HepG2 (cell line): ENCODE results near the gene CST4. TPM values are rescaled to one million over a fixed set of nuclear protein-coding genes. Genes with fewer than 3 reads are reported as not detected.
A peak's percentile ranks its signal among the peaks of the same experiment; 100 is the strongest.

Experiments
- ATAC-seq: fragments of 200-7000 bp; cut with Tn5 transposase; 3 replicates; pipeline ENCODE4 v1.9.1; 2020; ENCODE audit warnings: mild to moderate bottlenecking, moderate library complexity
- BruUV-seq: library from RNA; stranded (reverse); fragments of 400-500 nt; replicated peaks from 2 replicates; lab custom pipeline; 2021; lab: Mats Ljungman, UMichigan
- CTCF ChIA-PET: fragments of 300-600 bp; formaldehyde crosslinking; extraction: SDS; loops from one replicate; lab custom pipeline; 2021; ENCODE audit warnings: low total read pairs, inconsistent platforms, low intra/inter-chr PET ratio; lab: Yijun Ruan, JAX
- POLR2A ChIA-PET: fragments of 350-600 bp; sonication (Branson Sonifier 250); formaldehyde crosslinking; loops from one replicate; lab custom pipeline; 2020; ENCODE audit warnings: antibody characterized with exemption, inconsistent platforms; lab: Yijun Ruan, JAX
- DNase-seq: peaks from one replicate; pipeline ENCODE4 v3.0.0-alpha.2; 2015; ENCODE audit warnings: low spot score
- FAIRE-seq: peaks from 3 replicates; lab custom pipeline; 2011; peaks lifted over from hg19 to GRCh38; lab: Jason Lieb, UNC
- H2AFZ ChIP-seq: one replicate; pipeline ENCODE4 v1.6.1; 2011; ENCODE audit warnings: low read length, inconsistent platforms
- H3K27ac ChIP-seq: fragments of 300-600 bp; 3 replicates; pipeline ENCODE4 v1.8.0; 2011; ENCODE audit warnings: mixed run types, mild to moderate bottlenecking, mixed read lengths, low read length, inconsistent platforms; ENCODE audit not compliant: insufficient read depth; ENCODE audit errors: extremely low read length
- H3K27me3 ChIP-seq, 2 experiments: fragments of 200-600 bp in 1 of 2; 2 replicates in 1 of 2; 3 replicates in 1 of 2; pipeline versions ENCODE4 v1.6.0 to v1.8.0; 2011; ENCODE audit warnings: low read length in 2 of 2, mild to moderate bottlenecking in 2 of 2, moderate library complexity in 2 of 2, inconsistent platforms in 1 of 2; ENCODE audit not compliant: insufficient read depth in 2 of 2, control insufficient read depth in 1 of 2
- H3K36me3 ChIP-seq, 2 experiments: fragments of 200-600 bp in 1 of 2; replicated peaks in 1 of 2; 2 replicates in 1 of 2; 3 replicates in 1 of 2; pipeline versions ENCODE4 v1.5.1 to v1.8.0; 2011; ENCODE audit warnings: low read length in 2 of 2, inconsistent platforms in 1 of 2; ENCODE audit not compliant: insufficient read depth in 2 of 2, control insufficient read depth in 1 of 2
- H3K4me1 ChIP-seq: 2 replicates; pipeline ENCODE4 v1.5.1; 2012; ENCODE audit warnings: low read length, inconsistent platforms; ENCODE audit not compliant: insufficient read depth
- H3K4me2 ChIP-seq: 2 replicates; pipeline ENCODE4 v1.6.0; 2011; ENCODE audit warnings: low read depth, low read length, inconsistent platforms
- H3K4me3 ChIP-seq, 3 experiments: fragments of 200-600 bp in 1 of 3; sonication (generic), shearing (Covaris generic) in 1 of 3; replicated peaks in 1 of 3; 2 replicates each; pipeline ENCODE4 v1.5.1; 2011 to 2016; ENCODE audit warnings: low read length in 3 of 3, inconsistent platforms in 2 of 3, low read depth in 2 of 3, mild to moderate bottlenecking in 2 of 3, control low read depth in 1 of 3, mixed read lengths in 1 of 3; ENCODE audit not compliant: insufficient read depth in 1 of 3
- H3K79me2 ChIP-seq: one replicate; pipeline ENCODE4 v1.6.1; 2011; ENCODE audit warnings: low read length, inconsistent platforms; ENCODE audit not compliant: insufficient read depth
- H3K9ac ChIP-seq: 2 replicates; pipeline ENCODE4 v1.6.0; 2011; ENCODE audit warnings: mild to moderate bottlenecking, low read depth, low read length, inconsistent platforms; ENCODE audit not compliant: insufficient read depth
- H3K9me3 ChIP-seq: 2 replicates; pipeline ENCODE4 v1.5.1; 2012; ENCODE audit warnings: mild to moderate bottlenecking, low read length
- H4K20me1 ChIP-seq: 2 replicates; pipeline ENCODE4 v1.6.0; 2011; ENCODE audit warnings: inconsistent platforms, mild to moderate bottlenecking, low read length, moderate library complexity; ENCODE audit not compliant: insufficient read depth
- AGO2 ChIP-seq: fragments of 200-400 bp; formaldehyde crosslinking; optimal IDR thresholded peaks from 2 replicates; pipeline ENCODE3; 2017; ENCODE audit warnings: mild to moderate bottlenecking, low read depth, low read length, moderate library complexity
- CEBPB ChIP-seq: IDR thresholded peaks from 2 replicates; pipeline ENCODE4 v1.6.1; 2011; ENCODE audit warnings: low read depth, low read length, improper control_type of control experiment, borderline replicate concordance
- ERF ChIP-seq: IDR thresholded peaks from 2 replicates; pipeline ENCODE4 v1.6.1; 2018; ENCODE audit warnings: missing biosample characterization, missing genetic modification reagents
- FOSL2 ChIP-seq: sonication (generic); formaldehyde crosslinking; IDR thresholded peaks from 2 replicates; pipeline ENCODE4 v1.4.0; 2020; ENCODE audit warnings: missing genetic modification reagents
- GATAD2A ChIP-seq: IDR thresholded peaks from 2 replicates; pipeline ENCODE4 v1.6.1; 2016
- MEIS1 ChIP-seq: sonication (generic); formaldehyde crosslinking; IDR thresholded peaks from 2 replicates; pipeline ENCODE4 v1.9.0; 2021; ENCODE audit warnings: mild to moderate bottlenecking, missing genetic modification reagents, moderate library complexity, borderline replicate concordance
- NR0B2 ChIP-seq: sonication (generic); formaldehyde crosslinking; IDR thresholded peaks from 2 replicates; pipeline ENCODE4 v1.4.0; 2020; ENCODE audit warnings: mild to moderate bottlenecking, missing genetic modification reagents
- POGZ ChIP-seq: sonication (generic); formaldehyde crosslinking; IDR thresholded peaks from 2 replicates; pipeline ENCODE4 v1.4.0; 2020; ENCODE audit warnings: mild to moderate bottlenecking, missing genetic modification reagents
- RARA ChIP-seq: IDR thresholded peaks from 2 replicates; pipeline ENCODE4 v1.6.1; 2016; ENCODE audit warnings: missing genetic modification reagents, missing compliant biosample characterization
- RXRB ChIP-seq: IDR thresholded peaks from 2 replicates; pipeline ENCODE4 v1.6.1; 2016; ENCODE audit warnings: borderline replicate concordance, missing genetic modification reagents, missing compliant biosample characterization
- STAT5B ChIP-seq: sonication (generic); formaldehyde crosslinking; IDR thresholded peaks from 2 replicates; pipeline ENCODE4 v1.4.0; 2020; ENCODE audit warnings: missing genetic modification reagents
- TBX2 ChIP-seq: sonication (generic); formaldehyde crosslinking; IDR thresholded peaks from 2 replicates; pipeline ENCODE4 v1.5.0; 2020; ENCODE audit warnings: missing genetic modification reagents, mild to moderate bottlenecking, borderline replicate concordance
- ZBTB7B ChIP-seq: sonication (generic); formaldehyde crosslinking; IDR thresholded peaks from 2 replicates; pipeline ENCODE4 v1.4.0; 2020; ENCODE audit warnings: missing genetic modification reagents
- ZFP1 ChIP-seq: IDR thresholded peaks from 2 replicates; pipeline ENCODE4 v1.6.1; 2016
- ZNF142 ChIP-seq: sonication (generic); formaldehyde crosslinking; IDR thresholded peaks from 2 replicates; pipeline ENCODE4 v1.4.0; 2020; ENCODE audit warnings: missing genetic modification reagents
- ZNF777 ChIP-seq: sonication (generic); formaldehyde crosslinking; IDR thresholded peaks from 2 replicates; pipeline ENCODE4 v1.4.0; 2020; ENCODE audit warnings: missing genetic modification reagents
- WGBS: methylation state at CpG from one replicate; pipeline ENCODE4 v1.1.6; 2017; ENCODE audit warnings: low lambda C conversion rate; 5-methylcytosine and 5-hydroxymethylcytosine counted together
- in situ Hi-C: cut with HindIII; loops from 2 replicates; pipeline ENCODE4 v1.10.0; 2017; ENCODE audit warnings: low pct_unique_long_range_greater_than_20kb; ENCODE audit not compliant: extremely low pct_ligation_motif_present
- intact Hi-C: fragments of 100-400 bp; cut with micrococcal nuclease; formaldehyde crosslinking; loops from one replicate; pipeline ENCODE4 v1.10.0; 2022; ENCODE audit not compliant: unreplicated experiment
- polyA plus RNA-seq, 8 experiments: library from polyadenylated mRNA; depleted of rRNA in 3 of 8; stranded (reverse) in 7 of 8; unstranded in 1 of 8; fragments of >200 nt; fragmentation: Illumina TruSeq in 4 of 8; extraction: Trizol in 4 of 8; gene quantifications; 2 replicates each; pipeline versions ENCODE4 v1.2.1 to v1.2.3, GENCODE V29; 2011 to 2016; ENCODE audit warnings: low read depth in 4 of 8, missing spikeins in 1 of 8, mixed read lengths in 1 of 8; ENCODE audit not compliant: insufficient read depth in 1 of 8
- total RNA-seq, 5 experiments: library from RNA; depleted of rRNA; stranded (reverse); fragments of >200 nt; fragmentation: Illumina TruSeq; extraction: Trizol; gene quantifications; 2 replicates each; pipeline ENCODE4 v1.2.3, GENCODE V29; 2016; ENCODE audit warnings: low read depth in 1 of 5

The CST4 gene
- total and polyA plus RNA-seq, 2 of the 13 experiments (the other 11 are each of a cell fraction or from before 2014, with no cell fraction given), result not detected

- DNase-seq (no peak), ATAC-seq (no peak), FAIRE-seq (no peak)
- Histone ChIP-seq H3K27me3 (no peaks in the 10 kb centered on the region; a peak in 1 of 5 replicates), H2AFZ (no peak overlapping the region), H3K79me2 (peaks cover 5% of the 10 kb centered on the region), H3K27ac (no peak overlapping the region), H3K4me1 (peaks cover 55% of the 10 kb centered on the region), H3K4me3 (no peak overlapping the region), H3K36me3 (no peaks in the 10 kb centered on the region), H4K20me1 (no peaks in the 10 kb centered on the region), H3K9ac (peak overlapping the region; percentile 4; the same call in 1 of the 2 replicates), H3K9me3 (no peaks in the 10 kb centered on the region), H3K4me2 (peak overlapping the region; percentile 33; the same call in 1 of the 2 replicates)
- BruUV-seq, result no TSS peak
- in situ Hi-C loops, result no loop called here
- intact Hi-C loops, result loop anchor here (1.0 kb wide), 1 partner anchor 8 kb away; no protein-coding TSS in a partner anchor
- WGBS, result 62% methylated on average over 11 of the region's 12 CpGs
- ChIA-PET CTCF (interaction anchor here (1.8 to 2.1 kb wide), 2 partner anchors 24 to 26 kb away, joined by 4 to 9 read pairs; no protein-coding TSS in a partner anchor), POLR2A (interaction anchor here (0.9 to 18.0 kb wide), 10 partner anchors 9 to 221 kb away, joined by 3 to 543 read pairs (median 6); partner anchors contain the start of gene NAPB)
- no peak for TF ChIP-seq ZNF142 (CRISPR knock-in tag)
- TF ChIP-seq NR0B2 (CRISPR knock-in tag), result 0 out of 2 replicates have a peak, but pooled peaks have one; percentile 22
- TF ChIP-seq TBX2, result no peak
- TF ChIP-seq CEBPB, result peak; percentile 71; the same call in 1 of the 2 replicates
- no peak for TF ChIP-seq ERF (CRISPR knock-in tag)
- peak; percentile 83 for TF ChIP-seq GATAD2A (CRISPR knock-in tag)
- TF ChIP-seq FOSL2 (CRISPR knock-in tag), result peak; percentile 46; the same call in 1 of the 2 replicates
- TF ChIP-seq RXRB (CRISPR knock-in tag), result peak; percentile 53; the same call in 1 of the 2 replicates
- no peak for TF ChIP-seq POGZ (CRISPR knock-in tag)
- TF ChIP-seq MEIS1 (CRISPR knock-in tag), result peak; percentile 58; the same call in 1 of the 2 replicates
- no peak for TF ChIP-seq STAT5B (CRISPR knock-in tag)
- no peak for TF ChIP-seq ZNF777 (CRISPR knock-in tag)
- TF ChIP-seq ZFP1 (CRISPR knock-in tag), result no peak
- no peak for TF ChIP-seq AGO2
- no peak for TF ChIP-seq ZBTB7B (CRISPR knock-in tag)
- no peak for TF ChIP-seq RARA (CRISPR knock-in tag)
Measured at GRCh38 chr20:23641936-23642751, 46.7 kb downstream of the CST4 start.
